GM23248 (cell line): ENCODE data around the gene ZNF616.

Source experiments
- EZH2 ChIP-seq: fragments of 200-600 bp; sonication (generic); IDR thresholded peaks from 2 replicates; pipeline ENCODE4 v1.6.1; 2018; ENCODE audit warnings: antibody characterized with exemption, mild to moderate bottlenecking; ENCODE audit not compliant: insufficient read depth, poor library complexity, severe bottlenecking
- EZH2phosphoT487 ChIP-seq: fragments of 200-600 bp; sonication (generic); IDR thresholded peaks from 2 replicates; pipeline ENCODE4 v1.6.1; 2018; ENCODE audit warnings: antibody characterized with exemption, moderate library complexity, mild to moderate bottlenecking, low read depth; ENCODE audit not compliant: insufficient read depth

- TF ChIP-seq EZH2: no peak
- TF ChIP-seq EZH2phosphoT487: no peak
Measured at GRCh38 chr19:52170304-52170703, 30.6 kb upstream of the ZNF616 start.
